Activated CD8-positive, alpha-beta T cell treated with anti-CD3 and anti-CD28 coated beads for 36 hours (primary cell): Measurements from ENCODE around the gene IL1RAP. TPM values are rescaled to one million over a fixed set of nuclear protein-coding genes. Genes with fewer than 3 reads are reported as not detected.

Experiments
- ATAC-seq: fragments of 200-7000 bp; cut with Tn5 transposase; one replicate; pipeline ENCODE4 v1.10.0; 2021; ENCODE audit warnings: mild to moderate bottlenecking, moderate library complexity
- CTCF ChIA-PET: fragments of 350-600 bp; sonication (Branson Sonifier 250); formaldehyde crosslinking; loops from one replicate; lab custom pipeline; 2021; ENCODE audit warnings: antibody characterized with exemption; lab: Charles Lee
- POLR2A ChIA-PET: fragments of 350-600 bp; sonication (Branson Sonifier 250); formaldehyde crosslinking; loops from one replicate; lab custom pipeline; 2021; ENCODE audit warnings: antibody characterized with exemption; lab: Charles Lee
- DNase-seq: peaks from one replicate; pipeline ENCODE4 v3.0.0-alpha.2; 2020
- H3K27ac Mint-ChIP-seq: one replicate; pipeline ENCODE4 v1.8.0; 2021; ENCODE audit warnings: mild to moderate bottlenecking, mixed read lengths
- H3K27me3 Mint-ChIP-seq: one replicate; pipeline ENCODE4 v1.8.0; 2021; ENCODE audit warnings: mixed read lengths
- H3K36me3 Mint-ChIP-seq: one replicate; pipeline ENCODE4 v1.8.0; 2021; ENCODE audit warnings: low read depth, mixed read lengths
- H3K4me1 Mint-ChIP-seq: one replicate; pipeline ENCODE4 v1.8.0; 2021; ENCODE audit warnings: low read depth, mixed read lengths
- H3K4me3 Mint-ChIP-seq: one replicate; pipeline ENCODE4 v1.8.0; 2021; ENCODE audit warnings: mild to moderate bottlenecking, moderate library complexity, mixed read lengths
- H3K9me3 Mint-ChIP-seq: one replicate; pipeline ENCODE4 v1.8.0; 2021; ENCODE audit warnings: mixed read lengths
- CTCF ChIP-seq: fragments of 200-600 bp; IDR thresholded peaks from one replicate; pipeline ENCODE4 v1.8.0; 2022; ENCODE audit warnings: antibody characterized with exemption, mild to moderate bottlenecking
- intact Hi-C: fragments of 100-400 bp; cut with micrococcal nuclease; formaldehyde crosslinking; loops from one replicate; pipeline ENCODE4 v1.10.0; 2022
- total RNA-seq, 2 experiments: library from RNA; stranded (reverse); gene quantifications; one replicate each; pipeline ENCODE4 v1.2.3, GENCODE V29; 2021

The IL1RAP gene
- total RNA-seq, 2 experiments from 2014 or later: 18.8 to 20.2 TPM

- no peak for DNase-seq
- H3K9me3 Mint-ChIP-seq: no peaks in the 10 kb centered on the region
- H3K27ac Mint-ChIP-seq: no peak overlapping the region
- H3K36me3 Mint-ChIP-seq: no peaks in the 10 kb centered on the region
- peaks cover 19% of the 10 kb centered on the region for H3K4me1 Mint-ChIP-seq
- TF ChIP-seq CTCF: no peak
- POLR2A ChIA-PET: no interaction called here
- ATAC-seq: no peak
- intact Hi-C loops: no loop called here
- peaks cover 40% of the 10 kb centered on the region for H3K27me3 Mint-ChIP-seq
- no peak overlapping the region for H3K4me3 Mint-ChIP-seq
- CTCF ChIA-PET: interaction anchor here (1.2 to 2.5 kb wide), 2 partner anchors 9 to 19 kb away, joined by 3 to 9 read pairs; partner anchors contain the start of gene IL1RAP
These were observed 19.0 kb upstream of the IL1RAP start for GRCh38 chr3:190494907-190495306.

- ATAC-seq (no peak), DNase-seq (no peak)
- CTCF ChIA-PET: interaction anchor here (1.2 to 2.5 kb wide), 2 partner anchors 9 to 18 kb away, joined by 3 to 9 read pairs; partner anchors contain the start of gene IL1RAP
- peaks cover 19% of the 10 kb centered on the region for H3K4me1 Mint-ChIP-seq
- no peak overlapping the region for H3K4me3 Mint-ChIP-seq
- POLR2A ChIA-PET: no interaction called here
- peaks cover 38% of the 10 kb centered on the region for H3K27me3 Mint-ChIP-seq
- no peaks in the 10 kb centered on the region for H3K36me3 Mint-ChIP-seq
- no peak for TF ChIP-seq CTCF
- no peaks in the 10 kb centered on the region for H3K9me3 Mint-ChIP-seq
- H3K27ac Mint-ChIP-seq: no peak overlapping the region
- intact Hi-C loops: no loop called here
These were observed 18.5 kb upstream of the IL1RAP start for GRCh38 chr3:190495354-190495753.

GRCh38 chr3:190495796-190496195 lies 18.1 kb upstream of the IL1RAP start:
- intact Hi-C loops: no loop called here
- CTCF ChIA-PET: interaction anchor here (1.2 to 2.5 kb wide), 2 partner anchors 9 to 18 kb away, joined by 3 to 9 read pairs; partner anchors contain the start of gene IL1RAP

GRCh38 chr3:190496859-190497258 lies 17.0 kb upstream of the IL1RAP start:
- ATAC-seq (no peak), DNase-seq (no peak)
- no peaks in the 10 kb centered on the region for H3K9me3 Mint-ChIP-seq
- intact Hi-C loops: no loop called here
- POLR2A ChIA-PET: interaction anchor here (0.6 kb wide), 1 partner anchor 1852 kb away, joined by 4 read pairs; no protein-coding TSS in a partner anchor
- no peak for TF ChIP-seq CTCF
- H3K4me1 Mint-ChIP-seq: peaks cover 10% of the 10 kb centered on the region
- H3K4me3 Mint-ChIP-seq: no peak overlapping the region
- CTCF ChIA-PET: interaction anchor here (0.9 kb wide), 1 partner anchor 206 kb away, joined by 3 read pairs; no protein-coding TSS in a partner anchor
- no peak overlapping the region for H3K27ac Mint-ChIP-seq
- peaks cover 38% of the 10 kb centered on the region for H3K27me3 Mint-ChIP-seq
- H3K36me3 Mint-ChIP-seq: no peaks in the 10 kb centered on the region

More at GRCh38 chr3:190495796-190496195, 18.1 kb upstream of the IL1RAP start:
- no peak for DNase-seq
- Mint-ChIP-seq H3K4me3 (no peak overlapping the region), H3K27me3 (peaks cover 38% of the 10 kb centered on the region), H3K36me3 (no peaks in the 10 kb centered on the region), H3K27ac (no peak overlapping the region), H3K9me3 (no peaks in the 10 kb centered on the region), H3K4me1 (peaks cover 19% of the 10 kb centered on the region)
- no peak for ATAC-seq
- POLR2A ChIA-PET: no interaction called here
- no peak for TF ChIP-seq CTCF

GRCh38 chr3:190497811-190498210 lies 16.1 kb upstream of the IL1RAP start:
- DNase-seq (no peak), ATAC-seq (no peak)
- Mint-ChIP-seq H3K9me3 (no peaks in the 10 kb centered on the region), H3K4me3 (no peak overlapping the region), H3K4me1 (peaks cover 3% of the 10 kb centered on the region), H3K27me3 (peaks cover 41% of the 10 kb centered on the region), H3K36me3 (no peaks in the 10 kb centered on the region), H3K27ac (no peak overlapping the region)
- CTCF ChIA-PET: no interaction called here
- intact Hi-C loops: no loop called here
- TF ChIP-seq CTCF: no peak
- POLR2A ChIA-PET: interaction anchor here (1.4 kb wide), 1 partner anchor 13 kb away, joined by 4 read pairs; no protein-coding TSS in a partner anchor
